HEK293 (cell line): ENCODE measurements around the gene PER1.
A peak's percentile ranks its signal among the peaks of the same experiment; 100 is the strongest.

Experiments
- IKZF3 ChIP-seq: fragments of 450-650 bp; IDR thresholded peaks from 2 replicates; pipeline ENCODE4 v1.5.0; 2018; ENCODE audit warnings: missing biosample characterization, mild to moderate bottlenecking, missing genetic modification characterization, moderate library complexity
- KLF10 ChIP-seq: fragments of 450-650 bp; IDR thresholded peaks from 2 replicates; pipeline ENCODE4 v1.5.1; 2018; ENCODE audit warnings: missing biosample characterization, mild to moderate bottlenecking, missing genetic modification characterization
- MEIS1 ChIP-seq: sonication (generic); formaldehyde crosslinking; IDR thresholded peaks from 2 replicates; pipeline ENCODE4 v1.8.1; 2022; ENCODE audit warnings: missing genetic modification reagents, mild to moderate bottlenecking, borderline replicate concordance
- MZF1 ChIP-seq: fragments of 450-650 bp; formaldehyde crosslinking; IDR thresholded peaks from 2 replicates; pipeline ENCODE4 v1.5.1; 2017; ENCODE audit warnings: missing biosample characterization, missing genetic modification characterization, borderline replicate concordance
- OSR2 ChIP-seq: fragments of 450-650 bp; formaldehyde crosslinking; IDR thresholded peaks from 2 replicates; pipeline ENCODE4 v1.5.1; 2016; ENCODE audit warnings: missing biosample characterization, missing genetic modification characterization
- PRDM1 ChIP-seq: fragments of 450-650 bp; formaldehyde crosslinking; IDR thresholded peaks from 2 replicates; pipeline ENCODE4; 2016; ENCODE audit warnings: missing biosample characterization, missing genetic modification characterization
- SALL2 ChIP-seq: fragments of 450-650 bp; formaldehyde crosslinking; IDR thresholded peaks from 2 replicates; pipeline ENCODE4 v1.5.0; 2017; ENCODE audit warnings: missing biosample characterization, mild to moderate bottlenecking, missing genetic modification characterization, borderline replicate concordance
- TRIM28 ChIP-seq: IDR thresholded peaks from 2 replicates; pipeline ENCODE4 v1.6.1; 2011; ENCODE audit warnings: low read length, control low read depth, borderline replicate concordance
- YY2 ChIP-seq: fragments of 450-650 bp; formaldehyde crosslinking; IDR thresholded peaks from 2 replicates; pipeline ENCODE4 v1.5.1; 2016; ENCODE audit warnings: missing biosample characterization, missing genetic modification characterization
- ZBTB7A ChIP-seq: fragments of 450-650 bp; formaldehyde crosslinking; IDR thresholded peaks from 2 replicates; pipeline ENCODE4 v1.5.1; 2016; ENCODE audit warnings: low read depth, missing biosample characterization, missing genetic modification characterization
- ZEB2 ChIP-seq: fragments of 450-650 bp; formaldehyde crosslinking; IDR thresholded peaks from 2 replicates; pipeline ENCODE4 v1.5.1; 2016; ENCODE audit warnings: missing biosample characterization, missing genetic modification characterization
- ZNF146 ChIP-seq: fragments of 450-650 bp; formaldehyde crosslinking; IDR thresholded peaks from 2 replicates; pipeline ENCODE4 v1.5.1; 2016; ENCODE audit warnings: missing biosample characterization, missing genetic modification characterization
- ZNF155 ChIP-seq: fragments of 450-650 bp; formaldehyde crosslinking; IDR thresholded peaks from 2 replicates; pipeline ENCODE4 v1.5.1; 2016; ENCODE audit warnings: missing biosample characterization, missing genetic modification characterization
- ZNF221 ChIP-seq: fragments of 450-650 bp; formaldehyde crosslinking; IDR thresholded peaks from 2 replicates; pipeline ENCODE4 v1.5.1; 2017; ENCODE audit warnings: missing biosample characterization, missing genetic modification characterization, borderline replicate concordance
- ZNF24 ChIP-seq: fragments of 450-650 bp; formaldehyde crosslinking; IDR thresholded peaks from 2 replicates; pipeline ENCODE4 v1.5.1; 2016; ENCODE audit warnings: missing biosample characterization, missing genetic modification characterization
- ZNF274 ChIP-seq, 2 experiments: fragments of 200-500 bp in 1 of 2; fragments of 450-650 bp in 1 of 2; sonication (Bioruptor generic) in 1 of 2; formaldehyde crosslinking in 1 of 2; IDR thresholded peaks; 2 replicates each; pipeline versions ENCODE4 v1.5.1 to v1.6.1; 2014 to 2016; ENCODE audit warnings: borderline replicate concordance in 1 of 2, inconsistent platforms in 1 of 2, low read length in 1 of 2, missing biosample characterization in 1 of 2, missing genetic modification characterization in 1 of 2
- ZNF311 ChIP-seq: fragments of 450-650 bp; formaldehyde crosslinking; IDR thresholded peaks from 2 replicates; pipeline ENCODE4 v1.5.1; 2017; ENCODE audit warnings: missing biosample characterization, missing genetic modification characterization, borderline replicate concordance
- ZNF366 ChIP-seq: fragments of 450-650 bp; formaldehyde crosslinking; conservative IDR thresholded peaks from 2 replicates; pipeline ENCODE4 v1.5.1; 2016; ENCODE audit warnings: missing biosample characterization, missing genetic modification characterization
- ZNF501 ChIP-seq: fragments of 450-650 bp; formaldehyde crosslinking; IDR thresholded peaks from 2 replicates; pipeline ENCODE4 v1.5.1; 2016; ENCODE audit warnings: missing biosample characterization, missing genetic modification characterization
- ZNF548 ChIP-seq: fragments of 450-650 bp; formaldehyde crosslinking; IDR thresholded peaks from 2 replicates; pipeline ENCODE4 v1.5.1; 2016; ENCODE audit warnings: missing biosample characterization, missing genetic modification characterization
- ZNF555 ChIP-seq: fragments of 450-650 bp; formaldehyde crosslinking; conservative IDR thresholded peaks from 2 replicates; pipeline ENCODE4 v1.5.1; 2017; ENCODE audit warnings: missing biosample characterization, mild to moderate bottlenecking, missing genetic modification characterization, inconsistent platforms
- ZNF629 ChIP-seq: fragments of 450-650 bp; formaldehyde crosslinking; IDR thresholded peaks from 2 replicates; pipeline ENCODE4 v1.5.1; 2017; ENCODE audit warnings: missing biosample characterization, missing genetic modification characterization
- ZNF658 ChIP-seq: fragments of 450-650 bp; formaldehyde crosslinking; IDR thresholded peaks from 2 replicates; pipeline ENCODE4; 2016; ENCODE audit warnings: missing biosample characterization, missing genetic modification characterization
- ZSCAN16 ChIP-seq: fragments of 450-650 bp; formaldehyde crosslinking; IDR thresholded peaks from 2 replicates; pipeline ENCODE4 v1.5.1; 2016; ENCODE audit warnings: missing biosample characterization, missing genetic modification characterization
- TF ChIP-seq, protein P1 (sequence below): fragments of 450-650 bp; formaldehyde crosslinking; IDR thresholded peaks from 2 replicates; pipeline ENCODE4 v1.5.1; 2016; ENCODE audit warnings: missing biosample characterization, missing genetic modification characterization, low read depth
- TF ChIP-seq, protein P2 (sequence below): fragments of 450-650 bp; formaldehyde crosslinking; IDR thresholded peaks from 2 replicates; pipeline ENCODE4 v1.5.1; 2016; ENCODE audit warnings: missing biosample characterization, missing genetic modification characterization
- TF ChIP-seq, protein P3 (sequence below): fragments of 450-650 bp; formaldehyde crosslinking; IDR thresholded peaks from 2 replicates; pipeline ENCODE4 v1.5.1; 2016; ENCODE audit warnings: missing biosample characterization, missing genetic modification characterization

PER1 gene

DNA sequence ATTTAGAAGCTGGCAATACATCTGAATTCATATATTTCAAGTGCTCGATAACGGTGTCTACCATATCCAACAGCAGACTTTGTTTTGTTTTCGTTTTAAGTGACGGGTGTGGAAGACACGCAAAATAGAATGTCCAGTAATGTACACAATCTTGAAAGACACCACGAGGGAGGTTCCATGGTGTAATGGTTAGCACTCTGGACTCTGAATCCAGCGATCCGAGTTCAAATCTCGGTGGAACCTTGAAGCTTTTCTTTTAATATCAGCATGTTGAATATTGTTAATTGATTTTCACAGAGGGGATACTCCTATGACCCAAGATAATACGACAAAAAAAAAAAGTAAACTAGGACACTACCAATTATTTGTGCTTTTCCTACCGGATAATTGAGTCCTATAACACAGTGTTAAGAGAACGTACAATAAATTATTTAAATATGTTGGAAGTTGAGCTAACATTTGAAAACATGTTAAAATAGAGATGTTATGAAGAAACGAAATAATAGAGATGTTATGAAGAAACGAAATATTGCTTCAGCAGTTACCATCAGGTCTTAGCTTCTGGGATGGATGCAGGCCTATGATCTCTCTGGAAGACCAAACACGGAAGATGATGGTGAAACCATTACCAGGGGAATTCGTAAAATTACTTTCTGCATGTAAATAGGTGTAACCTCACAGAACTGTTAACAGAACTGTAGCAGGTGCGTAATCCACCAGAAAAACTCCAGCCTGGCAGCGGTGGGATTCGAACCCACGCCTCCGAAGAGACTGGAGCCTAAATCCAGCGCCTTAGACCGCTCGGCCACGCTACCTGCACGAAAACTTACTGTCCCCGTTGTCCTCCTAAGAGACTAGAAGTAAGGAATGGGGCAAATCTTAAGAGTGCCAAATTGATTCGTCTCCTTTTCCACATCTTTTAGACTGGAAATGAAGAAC is 32.4 kb downstream of the PER1 start (continued):
- TF ChIP-seq ZNF274 (IDR thresholded peaks at IDR 0.05; ENCODE audit: low read length) (no peak), ZNF274 (tag by site-specific recombination; IDR thresholded peaks at IDR 0.05; ENCODE audit: borderline replicate concordance) (no peak), TRIM28 (peak; percentile 93), KLF10 (peak; percentile 63), ZNF221 (tag by site-specific recombination) (peak; percentile 87; the same call in 1 of the 2 replicates), ZNF555 (tag by site-specific recombination) (no peak), IKZF3 (tag by site-specific recombination) (peak; percentile 86), ZBTB7A (0 out of 2 replicates have a peak, but pooled peaks have one; percentile 15), ZEB2 (peak; percentile 88), ZNF146 (no peak), OSR2 (tag by site-specific recombination) (0 out of 2 replicates have a peak, but pooled peaks have one; percentile 7), ZNF155 (tag by site-specific recombination) (no peak), MEIS1 (CRISPR knock-in tag) (0 out of 2 replicates have a peak, but pooled peaks have one; percentile 46), ZSCAN16 (tag by site-specific recombination) (peak; percentile 93), ZNF311 (tag by site-specific recombination) (no peak), SALL2 (tag by site-specific recombination) (0 out of 2 replicates have a peak, but pooled peaks have one; percentile 55), ZNF24 (tag by site-specific recombination) (peak; percentile 74), YY2 (no peak), ZNF366 (peak; percentile 98), ZNF548 (tag by site-specific recombination) (no peak), ZNF501 (tag by site-specific recombination) (peak; percentile 75), MZF1 (peak; percentile 94), ZNF658 (no peak), ZNF629 (peak; percentile 75), PRDM1 (peak; percentile 87)
- TF ChIP-seq, protein P1, sequence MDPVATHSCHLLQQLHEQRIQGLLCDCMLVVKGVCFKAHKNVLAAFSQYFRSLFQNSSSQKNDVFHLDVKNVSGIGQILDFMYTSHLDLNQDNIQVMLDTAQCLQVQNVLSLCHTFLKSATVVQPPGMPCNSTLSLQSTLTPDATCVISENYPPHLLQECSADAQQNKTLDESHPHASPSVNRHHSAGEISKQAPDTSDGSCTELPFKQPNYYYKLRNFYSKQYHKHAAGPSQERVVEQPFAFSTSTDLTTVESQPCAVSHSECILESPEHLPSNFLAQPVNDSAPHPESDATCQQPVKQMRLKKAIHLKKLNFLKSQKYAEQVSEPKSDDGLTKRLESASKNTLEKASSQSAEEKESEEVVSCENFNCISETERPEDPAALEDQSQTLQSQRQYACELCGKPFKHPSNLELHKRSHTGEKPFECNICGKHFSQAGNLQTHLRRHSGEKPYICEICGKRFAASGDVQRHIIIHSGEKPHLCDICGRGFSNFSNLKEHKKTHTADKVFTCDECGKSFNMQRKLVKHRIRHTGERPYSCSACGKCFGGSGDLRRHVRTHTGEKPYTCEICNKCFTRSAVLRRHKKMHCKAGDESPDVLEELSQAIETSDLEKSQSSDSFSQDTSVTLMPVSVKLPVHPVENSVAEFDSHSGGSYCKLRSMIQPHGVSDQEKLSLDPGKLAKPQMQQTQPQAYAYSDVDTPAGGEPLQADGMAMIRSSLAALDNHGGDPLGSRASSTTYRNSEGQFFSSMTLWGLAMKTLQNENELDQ = no peak
- TF ChIP-seq, protein P2, sequence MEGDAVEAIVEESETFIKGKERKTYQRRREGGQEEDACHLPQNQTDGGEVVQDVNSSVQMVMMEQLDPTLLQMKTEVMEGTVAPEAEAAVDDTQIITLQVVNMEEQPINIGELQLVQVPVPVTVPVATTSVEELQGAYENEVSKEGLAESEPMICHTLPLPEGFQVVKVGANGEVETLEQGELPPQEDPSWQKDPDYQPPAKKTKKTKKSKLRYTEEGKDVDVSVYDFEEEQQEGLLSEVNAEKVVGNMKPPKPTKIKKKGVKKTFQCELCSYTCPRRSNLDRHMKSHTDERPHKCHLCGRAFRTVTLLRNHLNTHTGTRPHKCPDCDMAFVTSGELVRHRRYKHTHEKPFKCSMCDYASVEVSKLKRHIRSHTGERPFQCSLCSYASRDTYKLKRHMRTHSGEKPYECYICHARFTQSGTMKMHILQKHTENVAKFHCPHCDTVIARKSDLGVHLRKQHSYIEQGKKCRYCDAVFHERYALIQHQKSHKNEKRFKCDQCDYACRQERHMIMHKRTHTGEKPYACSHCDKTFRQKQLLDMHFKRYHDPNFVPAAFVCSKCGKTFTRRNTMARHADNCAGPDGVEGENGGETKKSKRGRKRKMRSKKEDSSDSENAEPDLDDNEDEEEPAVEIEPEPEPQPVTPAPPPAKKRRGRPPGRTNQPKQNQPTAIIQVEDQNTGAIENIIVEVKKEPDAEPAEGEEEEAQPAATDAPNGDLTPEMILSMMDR (tag by site-specific recombination) = no peak
- TF ChIP-seq, protein P3, sequence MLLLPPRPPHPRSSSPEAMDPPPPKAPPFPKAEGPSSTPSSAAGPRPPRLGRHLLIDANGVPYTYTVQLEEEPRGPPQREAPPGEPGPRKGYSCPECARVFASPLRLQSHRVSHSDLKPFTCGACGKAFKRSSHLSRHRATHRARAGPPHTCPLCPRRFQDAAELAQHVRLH (tag by site-specific recombination) = 0 out of 2 replicates have a peak, but pooled peaks have one; percentile 21
